ENCODE results near the gene SUSD1. TPM values are rescaled to one million over a fixed set of nuclear protein-coding genes. Genes with fewer than 3 reads are reported as not detected.

SUSD1 gene
- total RNA-seq, 2 donors from 2014 or later = 13.1 to 24.0 TPM

DNA sequence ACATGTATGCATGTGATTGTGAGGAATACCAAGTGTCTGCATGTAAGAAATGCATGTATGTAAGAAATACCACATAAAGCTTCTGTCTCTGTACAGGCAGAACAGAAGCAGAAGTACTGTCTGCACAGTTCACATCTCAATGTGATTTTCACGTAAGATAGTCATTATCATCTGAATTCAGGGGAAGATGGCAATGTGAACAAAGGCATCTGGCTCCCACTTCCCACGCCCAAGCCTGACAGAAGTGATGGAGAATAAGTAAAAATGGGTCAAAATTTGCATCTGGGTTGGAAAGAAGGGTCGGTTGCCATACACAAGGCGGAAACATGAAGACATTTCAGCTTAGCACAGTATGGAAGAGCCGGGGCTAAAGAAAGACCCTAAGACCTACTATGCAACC is 71.7 kb downstream of the SUSD1 start:
- DNase-seq (ENCODE audit: low spot score) (no peak), ATAC-seq (ENCODE audit: insufficient number of reproducible peaks, low FRiP score, low read depth) (no peak)
- no peaks in the 10 kb centered on the region for H3K4me1 ChIP-seq (ENCODE audit: control insufficient read depth in 1 of 2, low read depth in 2 of 2)
- no peaks in the 10 kb centered on the region for H3K27me3 ChIP-seq (replicated peaks; ENCODE audit: insufficient read depth)
- H3K9me3 ChIP-seq = no peaks in the 10 kb centered on the region
- H3K27ac ChIP-seq = no peak overlapping the region
- no peak for TF ChIP-seq CTCF (IDR thresholded peaks at IDR 0.05)
- H3K4me3 ChIP-seq = no peak overlapping the region
- no peaks in the 10 kb centered on the region for H3K36me3 ChIP-seq

DNA sequence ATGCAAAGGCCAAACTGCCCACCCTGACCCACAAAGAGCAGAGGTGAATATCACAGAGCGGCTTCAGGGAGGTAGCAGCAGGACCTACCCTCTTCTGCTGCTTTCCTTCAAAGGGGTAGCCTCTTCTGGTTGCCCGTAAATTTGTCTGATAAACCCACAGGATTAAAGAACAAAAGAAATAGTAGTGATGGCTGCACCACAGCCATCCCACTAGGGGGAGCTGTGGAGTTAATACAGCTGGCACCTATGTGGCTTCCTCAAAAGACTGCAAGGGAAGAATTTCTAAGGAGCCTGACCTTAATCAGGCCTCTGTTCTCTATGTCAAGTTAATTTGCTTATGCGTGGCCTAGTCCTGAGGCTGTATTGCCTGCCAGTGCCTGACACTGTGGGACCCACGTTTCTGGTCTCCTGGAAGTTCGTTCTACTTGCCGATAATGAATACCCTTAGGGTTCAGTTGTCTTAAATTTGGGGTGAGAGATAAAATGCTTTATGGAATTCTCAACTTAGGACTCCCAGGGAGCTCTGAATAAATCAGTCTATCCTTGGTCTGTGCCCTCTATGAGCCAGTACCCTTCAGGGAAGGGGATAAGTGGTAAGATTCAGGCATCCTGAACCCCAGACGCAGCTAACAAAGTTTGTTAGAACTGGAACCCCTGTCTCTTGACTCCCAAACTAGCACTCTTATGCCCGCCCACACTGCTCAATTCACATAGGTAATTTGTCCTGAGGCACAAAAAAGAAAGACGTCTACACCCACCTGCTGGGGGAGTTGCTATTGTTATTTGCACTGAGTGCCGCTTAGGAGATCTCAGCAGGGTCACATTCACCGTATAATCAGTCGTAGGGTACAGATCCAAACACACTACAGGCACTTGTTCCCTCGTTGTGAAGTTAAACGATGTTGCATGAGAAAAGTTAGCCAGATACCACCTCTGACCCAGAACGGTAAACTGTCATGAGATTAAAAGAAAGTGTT is 77.1 kb downstream of the SUSD1 start:
- H3K27ac ChIP-seq = no peak overlapping the region
- H3K4me1 ChIP-seq (ENCODE audit: control insufficient read depth in 1 of 2, low read depth in 2 of 2) = no peaks in the 10 kb centered on the region
- DNase-seq (ENCODE audit: low spot score) (no peak), ATAC-seq (ENCODE audit: insufficient number of reproducible peaks, low FRiP score, low read depth) (peak; percentile 63)
- no peak overlapping the region for H3K4me3 ChIP-seq
- no peaks in the 10 kb centered on the region for H3K9me3 ChIP-seq
- TF ChIP-seq CTCF (IDR thresholded peaks at IDR 0.05) = peak; percentile 86
- no peaks in the 10 kb centered on the region for H3K27me3 ChIP-seq (replicated peaks; ENCODE audit: insufficient read depth)
- H3K36me3 ChIP-seq = no peaks in the 10 kb centered on the region

DNA sequence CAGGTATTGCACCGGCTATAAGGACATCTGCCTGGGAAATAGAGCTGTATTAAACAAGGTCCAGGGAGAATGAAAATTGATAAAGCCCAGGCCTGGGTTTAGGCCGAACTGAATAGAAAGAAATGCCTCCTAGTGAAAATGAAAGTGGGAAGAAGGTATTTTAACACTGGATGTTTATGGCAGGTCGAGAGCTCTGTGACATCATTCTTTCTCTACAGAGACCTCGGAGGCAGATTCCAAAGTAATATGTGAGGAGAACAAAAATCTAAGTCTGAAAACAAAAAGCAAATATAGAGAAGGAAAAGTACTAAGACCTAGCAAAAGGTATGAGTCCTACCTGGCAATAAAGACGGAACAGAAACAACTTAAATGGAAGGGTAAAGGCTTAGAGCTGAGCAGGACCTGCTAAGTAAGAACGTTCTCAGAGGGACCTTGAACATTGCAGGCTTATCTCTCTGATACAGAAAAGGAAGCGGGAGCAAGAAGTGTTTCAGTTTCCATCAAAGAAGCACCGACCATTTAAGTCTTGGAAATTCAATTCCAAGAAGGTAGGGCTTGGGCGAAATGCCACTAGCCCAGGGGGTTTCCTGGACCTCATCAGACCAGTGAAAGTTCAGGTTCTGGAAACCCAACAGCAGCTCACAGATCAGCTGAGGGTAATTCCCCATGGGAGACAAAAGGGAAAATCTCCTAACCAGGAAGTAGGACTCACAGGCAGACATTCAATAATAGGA is 80.0 kb downstream of the SUSD1 start:
- no peaks in the 10 kb centered on the region for H3K36me3 ChIP-seq
- ATAC-seq (ENCODE audit: insufficient number of reproducible peaks, low FRiP score, low read depth) (no peak), DNase-seq (ENCODE audit: low spot score) (no peak)
- no peak overlapping the region for H3K4me3 ChIP-seq
- H3K27me3 ChIP-seq (replicated peaks; ENCODE audit: insufficient read depth) = no peaks in the 10 kb centered on the region
- no peak for TF ChIP-seq CTCF (IDR thresholded peaks at IDR 0.05)
- H3K27ac ChIP-seq = no peak overlapping the region
- no peaks in the 10 kb centered on the region for H3K9me3 ChIP-seq
- no peaks in the 10 kb centered on the region for H3K4me1 ChIP-seq (ENCODE audit: control insufficient read depth in 1 of 2, low read depth in 2 of 2)

DNA sequence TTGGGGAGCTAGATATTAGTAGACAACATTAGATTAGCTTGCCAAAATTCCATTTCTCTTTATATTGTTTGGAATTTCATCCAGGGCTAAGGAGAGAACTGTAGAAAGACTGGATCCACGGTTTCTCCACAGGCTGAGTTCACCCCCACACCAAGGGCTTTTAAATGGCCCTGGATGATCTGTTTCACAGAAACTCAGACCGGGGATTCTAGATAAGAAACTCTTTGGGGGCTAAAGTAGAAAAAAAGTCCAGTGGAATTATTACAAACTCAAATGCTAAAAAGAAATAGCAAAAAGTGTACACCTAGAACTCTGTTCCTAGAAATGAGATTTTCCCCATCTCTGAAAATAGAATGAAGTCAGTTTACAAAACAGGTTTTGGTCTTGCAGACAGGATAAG is 80.9 kb downstream of the SUSD1 start:
- Histone ChIP-seq H3K4me3 (no peak overlapping the region), H3K9me3 (no peaks in the 10 kb centered on the region), H3K36me3 (no peaks in the 10 kb centered on the region), H3K27me3 (replicated peaks; ENCODE audit: insufficient read depth) (no peaks in the 10 kb centered on the region), H3K4me1 (ENCODE audit: control insufficient read depth in 1 of 2, low read depth in 2 of 2) (no peaks in the 10 kb centered on the region), H3K27ac (no peak overlapping the region)
- DNase-seq (ENCODE audit: low spot score) = no peak
- ATAC-seq (ENCODE audit: insufficient number of reproducible peaks, low FRiP score, low read depth) = no peak
- TF ChIP-seq CTCF (IDR thresholded peaks at IDR 0.05) = no peak

DNA sequence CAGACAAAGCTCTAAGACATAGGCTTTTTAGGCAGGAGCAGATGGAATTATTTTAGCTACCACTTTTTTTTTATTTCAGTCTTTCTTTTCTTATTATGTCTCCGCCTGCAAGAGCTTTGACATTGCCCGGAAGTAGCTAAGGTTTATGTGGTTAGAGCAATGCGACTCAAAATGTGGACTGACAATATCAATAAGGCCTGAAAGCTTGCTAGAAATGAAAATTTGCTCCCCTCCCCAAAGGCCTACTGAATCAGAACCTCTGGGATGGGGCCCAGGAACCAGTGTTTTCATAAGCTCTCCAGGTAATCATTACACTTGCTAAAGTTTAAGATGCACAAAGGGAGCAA is 81.3 kb downstream of the SUSD1 start:
- Histone ChIP-seq H3K27ac (no peak overlapping the region), H3K9me3 (no peaks in the 10 kb centered on the region), H3K4me1 (ENCODE audit: control insufficient read depth in 1 of 2, low read depth in 2 of 2) (no peaks in the 10 kb centered on the region), H3K27me3 (replicated peaks; ENCODE audit: insufficient read depth) (no peaks in the 10 kb centered on the region), H3K4me3 (no peak overlapping the region), H3K36me3 (no peaks in the 10 kb centered on the region)
- no peak for TF ChIP-seq CTCF (IDR thresholded peaks at IDR 0.05)
- no peak for DNase-seq (ENCODE audit: low spot score)
- no peak for ATAC-seq (ENCODE audit: insufficient number of reproducible peaks, low FRiP score, low read depth)
